Body of pancreas (tissue), 4 donors: ENCODE data around the gene PDE10A. TPM values are rescaled to one million over a fixed set of nuclear protein-coding genes. Genes with fewer than 3 reads are reported as not detected.

ENCODE experiments used
- ATAC-seq: fragments of 150-250 bp; one replicate; pipeline ENCODE4 v1.9.1; 2016
- DNase-seq, 4 donors: peaks; one replicate each; pipeline ENCODE4 v3.0.0-alpha.2; 2019
- H3K27ac ChIP-seq, 4 donors: fragments of 200-600 bp; sonication (generic); 1 replicate in 3 of 4; 2 replicates in 1 of 4; pipeline versions ENCODE4 v1.5.1 to v1.6.1; 2016 to 2019; ENCODE audit warnings: mild to moderate bottlenecking in 1 of 4, mixed read lengths in 1 of 4, moderate library complexity in 1 of 4
- H3K27me3 ChIP-seq, 2 donors: fragments of 200-600 bp; sonication (generic); one replicate each; pipeline ENCODE4 v1.6.0; 2016; ENCODE audit warnings: mild to moderate bottlenecking in 1 of 2
- H3K36me3 ChIP-seq, 2 donors: fragments of 200-600 bp; sonication (generic); replicated peaks in 1 of 2; 2 replicates each; pipeline ENCODE4 v1.5.1; 2016; ENCODE audit warnings: low read depth in 2 of 2; ENCODE audit not compliant: insufficient read depth in 1 of 2
- H3K4me1 ChIP-seq: fragments of 200-600 bp; sonication (generic); one replicate; pipeline ENCODE4 v1.6.0; 2016
- H3K4me3 ChIP-seq, 2 donors: fragments of 200-600 bp; sonication (generic); 1 replicate in 1 of 2; 2 replicates in 1 of 2; pipeline ENCODE4 v1.5.1; 2016 to 2019
- H3K9me3 ChIP-seq, 3 donors: fragments of 200-600 bp; sonication (generic); 1 replicate in 2 of 3; 2 replicates in 1 of 3; pipeline ENCODE4 v1.5.1; 2016
- POLR2A ChIP-seq, 3 donors: fragments of 450-650 bp; IDR thresholded peaks; one replicate each; pipeline ENCODE4 v1.6.1; 2016; ENCODE audit warnings: antibody characterized with exemption in 3 of 3, mild to moderate bottlenecking in 2 of 3
- WGBS, 2 donors: methylation state at CpG; one replicate each; pipeline ENCODE4 v1.1.5; 2017; 5-methylcytosine and 5-hydroxymethylcytosine counted together
- intact Hi-C: fragments of 100-400 bp; cut with DNase I; formaldehyde crosslinking; loops from one replicate; pipeline ENCODE4 v1.15.1; 2023
- total RNA-seq, 2 donors: library from RNA; depleted of rRNA; stranded (reverse); fragments of >200 nt; gene quantifications; one replicate each; pipeline ENCODE4 v1.1.0, GENCODE V29; 2016
- TF ChIP-seq, protein P1 (sequence below), 7 experiments: fragments of 450-650 bp in 4 of 7; fragments of 200-600 bp in 3 of 7; sonication (generic) in 3 of 7; IDR thresholded peaks; one replicate each; pipeline ENCODE4 v1.5.1; 2016 to 2019; ENCODE audit warnings: antibody characterized with exemption in 7 of 7

Gene PDE10A
- total RNA-seq, 2 donors from 2014 or later: 3.9 to 16.8 TPM

GRCh38 chr6:165692106-165692653, 29.1 kb upstream of the PDE10A start:
- TF ChIP-seq, protein P1, sequence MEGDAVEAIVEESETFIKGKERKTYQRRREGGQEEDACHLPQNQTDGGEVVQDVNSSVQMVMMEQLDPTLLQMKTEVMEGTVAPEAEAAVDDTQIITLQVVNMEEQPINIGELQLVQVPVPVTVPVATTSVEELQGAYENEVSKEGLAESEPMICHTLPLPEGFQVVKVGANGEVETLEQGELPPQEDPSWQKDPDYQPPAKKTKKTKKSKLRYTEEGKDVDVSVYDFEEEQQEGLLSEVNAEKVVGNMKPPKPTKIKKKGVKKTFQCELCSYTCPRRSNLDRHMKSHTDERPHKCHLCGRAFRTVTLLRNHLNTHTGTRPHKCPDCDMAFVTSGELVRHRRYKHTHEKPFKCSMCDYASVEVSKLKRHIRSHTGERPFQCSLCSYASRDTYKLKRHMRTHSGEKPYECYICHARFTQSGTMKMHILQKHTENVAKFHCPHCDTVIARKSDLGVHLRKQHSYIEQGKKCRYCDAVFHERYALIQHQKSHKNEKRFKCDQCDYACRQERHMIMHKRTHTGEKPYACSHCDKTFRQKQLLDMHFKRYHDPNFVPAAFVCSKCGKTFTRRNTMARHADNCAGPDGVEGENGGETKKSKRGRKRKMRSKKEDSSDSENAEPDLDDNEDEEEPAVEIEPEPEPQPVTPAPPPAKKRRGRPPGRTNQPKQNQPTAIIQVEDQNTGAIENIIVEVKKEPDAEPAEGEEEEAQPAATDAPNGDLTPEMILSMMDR (IDR thresholded peaks at IDR 0.05): no peak
- no peak for TF ChIP-seq POLR2A (IDR thresholded peaks at IDR 0.05)
- Histone ChIP-seq H3K27ac (no peak overlapping the region), H3K4me3 (no peak overlapping the region), H3K4me1 (no peaks in the 10 kb centered on the region), H3K27me3 (no peaks in the 10 kb centered on the region), H3K36me3 (no peaks in the 10 kb centered on the region), H3K9me3 (no peaks in the 10 kb centered on the region)
- intact Hi-C loops: no loop called here
- DNase-seq: no peak
- WGBS, 2 donors: 68 to 71% methylated on average over 10 to 11 of the region's 11 CpGs
- no peak for ATAC-seq

- Histone ChIP-seq H3K27me3 (no peaks in the 10 kb centered on the region), H3K27ac (no peak overlapping the region), H3K36me3 (no peaks in the 10 kb centered on the region), H3K4me3 (no peak overlapping the region), H3K4me1 (no peaks in the 10 kb centered on the region), H3K9me3 (no peaks in the 10 kb centered on the region)
- intact Hi-C loops: no loop called here
- ATAC-seq: no peak
- no peak for DNase-seq
- TF ChIP-seq POLR2A (IDR thresholded peaks at IDR 0.05): no peak
- TF ChIP-seq, protein P1 (IDR thresholded peaks at IDR 0.05): no peak
- WGBS, 2 donors: 55 to 73% methylated on average over 7 of the region's 7 CpGs
Measured at GRCh38 chr6:165689699-165690098, 26.7 kb upstream of the PDE10A start.

DNA sequence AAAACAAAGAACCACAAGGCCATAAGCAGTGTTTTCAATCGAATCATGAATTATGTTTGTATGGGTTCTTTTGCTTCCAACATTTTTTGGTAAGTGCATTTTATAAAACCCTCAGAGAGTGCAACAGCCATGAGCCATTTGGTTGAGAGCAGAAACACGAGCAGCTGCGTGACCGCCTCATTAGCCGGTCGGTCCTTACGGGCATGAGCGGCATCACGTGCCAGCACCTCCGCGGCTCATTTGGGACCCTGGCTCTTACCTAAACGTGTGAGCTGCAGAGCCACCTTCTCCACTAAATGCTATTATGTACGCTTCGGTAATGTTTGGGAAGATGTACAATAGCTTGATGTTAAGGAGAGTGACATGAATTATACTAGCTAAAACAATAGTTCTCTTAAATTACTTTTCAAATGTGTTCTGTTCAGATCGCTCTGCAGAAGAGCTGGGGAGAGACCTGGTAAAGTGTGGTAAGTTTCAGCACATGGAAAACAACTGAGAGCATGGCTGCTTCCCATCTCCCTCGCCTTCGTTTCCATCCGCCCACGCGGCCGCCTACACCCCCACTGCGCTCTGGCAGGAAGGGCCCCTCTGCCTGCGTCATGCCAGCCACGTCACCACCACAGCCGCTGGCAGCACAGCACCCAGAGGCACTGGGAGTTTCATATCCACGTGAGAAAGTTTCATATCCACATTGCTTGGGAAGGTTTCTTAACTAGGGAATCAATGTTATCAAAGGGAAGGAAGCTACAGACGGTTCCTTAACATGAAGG, 23.7 kb upstream of the PDE10A start:
- Histone ChIP-seq H3K27ac (no peak overlapping the region), H3K4me1 (no peaks in the 10 kb centered on the region), H3K36me3 (no peaks in the 10 kb centered on the region), H3K27me3 (no peaks in the 10 kb centered on the region), H3K9me3 (no peaks in the 10 kb centered on the region), H3K4me3 (no peak overlapping the region)
- ATAC-seq (no peak), DNase-seq (no peak)
- WGBS, 2 donors: 74 to 77% methylated on average over 26 to 27 of the region's 27 CpGs
- intact Hi-C loops: no loop called here
- TF ChIP-seq, protein P1 (IDR thresholded peaks at IDR 0.05): no peak
- TF ChIP-seq POLR2A (IDR thresholded peaks at IDR 0.05): no peak

GRCh38 chr6:165685302-165685701, 22.3 kb upstream of the PDE10A start:
- TF ChIP-seq, protein P1 (IDR thresholded peaks at IDR 0.05): no peak
- TF ChIP-seq POLR2A (IDR thresholded peaks at IDR 0.05): no peak
- Histone ChIP-seq H3K27ac (no peak overlapping the region), H3K27me3 (no peaks in the 10 kb centered on the region), H3K9me3 (no peaks in the 10 kb centered on the region), H3K36me3 (no peaks in the 10 kb centered on the region), H3K4me1 (no peaks in the 10 kb centered on the region), H3K4me3 (no peak overlapping the region)
- intact Hi-C loops: no loop called here
- 11 to 46% methylated on average over 1 of the region's 1 CpG for WGBS, 2 donors
- DNase-seq (no peak), ATAC-seq (no peak)

GRCh38 chr6:165684333-165684732, 21.3 kb upstream of the PDE10A start:
- TF ChIP-seq POLR2A (IDR thresholded peaks at IDR 0.05): no peak
- no peaks in the 10 kb centered on the region for H3K36me3 ChIP-seq

More at GRCh38 chr6:165684333-165684732, 21.3 kb upstream of the PDE10A start:
- H3K27me3 ChIP-seq: no peaks in the 10 kb centered on the region
- no peaks in the 10 kb centered on the region for H3K4me1 ChIP-seq
- DNase-seq: no peak
- intact Hi-C loops: no loop called here
- no peak overlapping the region for H3K27ac ChIP-seq
- ATAC-seq: no peak
- H3K4me3 ChIP-seq: no peak overlapping the region
- 60 to 65% methylated on average over 10 of the region's 10 CpGs for WGBS, 2 donors
- H3K9me3 ChIP-seq: no peaks in the 10 kb centered on the region
